IMR-90 (cell line): ENCODE data around the gene METTL1. TPM values are rescaled to one million over a fixed set of nuclear protein-coding genes. Genes with fewer than 3 reads are reported as not detected.
A peak's percentile ranks its signal among the peaks of the same experiment; 100 is the strongest.

Experiments used
- ATAC-seq: fragments of 200-7000 bp; cut with Tn5 transposase; 2 replicates; pipeline ENCODE4 v1.9.1; 2020; ENCODE audit warnings: low read depth, mild to moderate bottlenecking, moderate library complexity
- BruUV-seq: library from RNA; stranded (reverse); fragments of 400-500 nt; replicated peaks from 2 replicates; lab custom pipeline; 2021; lab: Mats Ljungman, UMichigan
- CTCF ChIA-PET: fragments of 300-600 bp; formaldehyde crosslinking; extraction: SDS; loops from one replicate; lab custom pipeline; 2021; ENCODE audit warnings: antibody characterized with exemption; lab: Yijun Ruan, JAX
- POLR2A ChIA-PET: fragments of 300-600 bp; sonication (Branson Sonifier 250); formaldehyde crosslinking; loops from one replicate; lab custom pipeline; 2022; ENCODE audit warnings: antibody characterized with exemption; ENCODE audit not compliant: unreplicated experiment; lab: Charles Lee
- DNase-seq: peaks from one replicate; pipeline ENCODE4 v3.0.0; 2013
- H2AFZ ChIP-seq: replicated peaks from 2 replicates; pipeline ENCODE3; 2013; ENCODE audit warnings: low read length, mild to moderate bottlenecking; ENCODE audit not compliant: poor library complexity
- H2AK5ac ChIP-seq: 2 replicates; pipeline ENCODE4 v1.6.1; 2013; ENCODE audit warnings: low read depth, low read length, inconsistent platforms
- H2AK9ac ChIP-seq: replicated peaks from 2 replicates; pipeline ENCODE3; 2013; ENCODE audit warnings: mild to moderate bottlenecking, low read depth, low read length, moderate library complexity; ENCODE audit not compliant: poor library complexity
- H2BK120ac ChIP-seq: 2 replicates; pipeline ENCODE4 v1.6.1; 2013; ENCODE audit warnings: low read depth, low read length, inconsistent platforms
- H2BK15ac ChIP-seq: 3 replicates; pipeline ENCODE4 v1.6.1; 2013; ENCODE audit warnings: low read depth, low read length, inconsistent platforms
- H2BK20ac ChIP-seq: 2 replicates; pipeline ENCODE4 v1.6.1; 2013; ENCODE audit warnings: low read depth, mild to moderate bottlenecking, inconsistent platforms, low read length, moderate library complexity
- H2BK5ac ChIP-seq: 2 replicates; pipeline ENCODE4 v1.6.1; 2013; ENCODE audit warnings: mild to moderate bottlenecking, low read depth, low read length, inconsistent platforms; ENCODE audit not compliant: poor library complexity, severe bottlenecking
- H3K14ac ChIP-seq: replicated peaks from 2 replicates; pipeline ENCODE4 v1.6.1; 2013; ENCODE audit warnings: low read depth, low read length, inconsistent platforms
- H3K18ac ChIP-seq: 2 replicates; pipeline ENCODE4 v1.6.1; 2013; ENCODE audit warnings: low read depth, low read length, control low read depth
- H3K23ac ChIP-seq: 2 replicates; pipeline ENCODE4 v1.6.1; 2013; ENCODE audit warnings: low read depth, low read length, inconsistent platforms
- H3K27ac ChIP-seq: 2 replicates; pipeline ENCODE4 v1.5.1; 2013; ENCODE audit warnings: mild to moderate bottlenecking, control low read depth, low read length; ENCODE audit not compliant: insufficient read depth
- H3K27me3 ChIP-seq: 2 replicates; pipeline ENCODE4 v1.6.1; 2013; ENCODE audit warnings: low read length; ENCODE audit not compliant: control insufficient read depth, insufficient read depth
- H3K36me3 ChIP-seq: 2 replicates; pipeline ENCODE4 v1.6.1; 2013; ENCODE audit warnings: low read length, mixed read lengths; ENCODE audit not compliant: control insufficient read depth, insufficient read depth
- H3K4ac ChIP-seq: 2 replicates; pipeline ENCODE4 v1.6.1; 2013; ENCODE audit warnings: low read depth, low read length, inconsistent platforms
- H3K4me1 ChIP-seq: 2 replicates; pipeline ENCODE4 v1.6.1; 2013; ENCODE audit warnings: low read length, mixed read lengths; ENCODE audit not compliant: control insufficient read depth, insufficient read depth
- H3K4me2 ChIP-seq: 2 replicates; pipeline ENCODE4 v1.6.1; 2013; ENCODE audit warnings: low read depth, mild to moderate bottlenecking, control low read depth, low read length, moderate library complexity
- H3K4me3 ChIP-seq: 2 replicates; pipeline ENCODE4 v1.5.1; 2013; ENCODE audit warnings: low read depth, mild to moderate bottlenecking, control low read depth, low read length, moderate library complexity; ENCODE audit not compliant: insufficient read depth
- H3K56ac ChIP-seq: 2 replicates; pipeline ENCODE4 v1.6.1; 2013; ENCODE audit warnings: low read length, inconsistent platforms; ENCODE audit not compliant: insufficient read depth; ENCODE audit errors: extremely low read depth
- H3K79me1 ChIP-seq, 2 experiments: 2 replicates each; pipeline ENCODE4 v1.6.1; 2013; ENCODE audit warnings: low read length in 2 of 2, inconsistent platforms in 1 of 2, low read depth in 1 of 2
- H3K9ac ChIP-seq: 2 replicates; pipeline ENCODE4 v1.6.1; 2013; ENCODE audit warnings: low read depth, low read length, control low read depth
- H3K9me1 ChIP-seq: 2 replicates; pipeline ENCODE4 v1.6.1; 2013; ENCODE audit warnings: low read length, inconsistent platforms; ENCODE audit not compliant: insufficient read depth
- H3K9me3 ChIP-seq: 2 replicates; pipeline ENCODE4 v1.6.1; 2013; ENCODE audit warnings: low read length; ENCODE audit not compliant: control insufficient read depth, insufficient read depth
- H4K20me1 ChIP-seq: 2 replicates; pipeline ENCODE4 v1.6.1; 2013; ENCODE audit warnings: low read length, inconsistent platforms; ENCODE audit not compliant: insufficient read depth
- H4K5ac ChIP-seq: 2 replicates; pipeline ENCODE4 v1.6.1; 2013; ENCODE audit warnings: mild to moderate bottlenecking, low read depth, low read length, control low read depth
- H4K8ac ChIP-seq, 2 experiments: 2 replicates each; pipeline ENCODE4 v1.6.1; 2013; ENCODE audit warnings: low read depth in 2 of 2, low read length in 2 of 2, control low read depth in 1 of 2, inconsistent platforms in 1 of 2
- H4K91ac ChIP-seq: 2 replicates; pipeline ENCODE4 v1.6.1; 2013; ENCODE audit warnings: low read depth, low read length, inconsistent platforms; ENCODE audit not compliant: insufficient read depth
- CTCF ChIP-seq: conservative IDR thresholded peaks from 2 replicates; pipeline ENCODE4 v1.5.1; 2012; ENCODE audit warnings: mild to moderate bottlenecking, low read depth, low read length, improper control_type of control experiment
- FOS ChIP-seq: fragments of 150-350 bp; IDR thresholded peaks from 2 replicates; pipeline ENCODE4 v1.6.1; 2016; ENCODE audit warnings: low read depth, low read length
- MXI1 ChIP-seq: IDR thresholded peaks from 2 replicates; pipeline ENCODE4 v1.6.1; 2012; ENCODE audit warnings: low read depth, mild to moderate bottlenecking, low read length, moderate library complexity, borderline replicate concordance
- NFE2L2 ChIP-seq: fragments of 150-350 bp; IDR thresholded peaks from 2 replicates; pipeline ENCODE4 v1.6.1; 2016; ENCODE audit warnings: low read depth, mild to moderate bottlenecking, low read length
- POLR2A ChIP-seq: IDR thresholded peaks from 2 replicates; pipeline ENCODE4 v1.6.1; 2012; ENCODE audit warnings: mild to moderate bottlenecking, low read depth, low read length
- RCOR1 ChIP-seq: IDR thresholded peaks from 2 replicates; pipeline ENCODE4 v1.6.1; 2012; ENCODE audit warnings: mild to moderate bottlenecking, low read length, improper control_type of control experiment; ENCODE audit not compliant: insufficient replicate concordance
- SMC3 ChIP-seq: fragments of 150-350 bp; IDR thresholded peaks from 2 replicates; pipeline ENCODE4 v1.6.1; 2016; ENCODE audit warnings: low read depth, mild to moderate bottlenecking, antibody characterized with exemption, low read length, moderate library complexity
- WGBS, 2 experiments: methylation state at CpG; one replicate each; pipeline versions ENCODE4 v1.1.5 to v1.1.7; 2013; ENCODE audit warnings: missing lambda C conversion rate in 2 of 2; ENCODE audit not compliant: insufficient read length in 1 of 2; ENCODE audit errors: extremely low coverage in 2 of 2; 5-methylcytosine and 5-hydroxymethylcytosine counted together
- dilution Hi-C: fragments of 300-500 bp; cut with HindIII; formaldehyde crosslinking; loops from one replicate; pipeline ENCODE4 v1.14.3; 2018; ENCODE audit warnings: low sequenced_read_pairs; ENCODE audit not compliant: unreplicated experiment
- in situ Hi-C: fragments of 300-500 bp; cut with MboI; formaldehyde crosslinking; loops from 3 replicates; pipeline ENCODE4 v1.14.3; 2019; ENCODE audit warnings: low sequenced_read_pairs, inconsistent platforms, mixed read lengths
- intact Hi-C: fragments of 100-400 bp; cut with micrococcal nuclease; formaldehyde crosslinking; loops from 2 replicates; pipeline ENCODE4 v1.10.0; 2022
- polyA plus RNA-seq, 3 experiments: library from polyadenylated mRNA; depleted of rRNA; stranded (reverse); fragments of >200 nt; gene quantifications; 2 replicates each; pipeline ENCODE4 v1.2.3, GENCODE V29; 2012; ENCODE audit warnings: low replicate concordance in 1 of 3
- total RNA-seq: library from RNA; depleted of rRNA; stranded (reverse); fragments of >200 nt; gene quantifications from 2 replicates; pipeline ENCODE4 v1.2.3, GENCODE V29; 2012
- TF ChIP-seq, protein P1 (sequence below): fragments of 150-350 bp; IDR thresholded peaks from 2 replicates; pipeline ENCODE4 v1.6.1; 2017; ENCODE audit warnings: mild to moderate bottlenecking, antibody characterized with exemption, low read length, low read depth
- TF ChIP-seq, protein P2 (sequence below): fragments of 150-350 bp; IDR thresholded peaks from 2 replicates; pipeline ENCODE4 v1.6.1; 2016; ENCODE audit warnings: low read depth, mild to moderate bottlenecking, low read length, moderate library complexity, borderline replicate concordance

The METTL1 gene
- total and polyA plus RNA-seq, 2 of the 4 experiments (the other 2 are of a cell fraction), result 12.4 to 27.5 TPM

- H2BK120ac ChIP-seq, result no peak overlapping the region
- no peak overlapping the region for H2BK5ac ChIP-seq
- H3K27me3 ChIP-seq, result no peaks in the 10 kb centered on the region; the same call in 1 of the 2 replicates
- H2BK20ac ChIP-seq, result no peak overlapping the region
- no peak overlapping the region for H4K91ac ChIP-seq
- ATAC-seq (no peak), DNase-seq (no peak)
- TF ChIP-seq SMC3 (no peak), FOS (no peak), NFE2L2 (no peak), POLR2A (no peak), MXI1 (no peak), CTCF (no peak), RCOR1 (no peak)
- TF ChIP-seq, protein P1, sequence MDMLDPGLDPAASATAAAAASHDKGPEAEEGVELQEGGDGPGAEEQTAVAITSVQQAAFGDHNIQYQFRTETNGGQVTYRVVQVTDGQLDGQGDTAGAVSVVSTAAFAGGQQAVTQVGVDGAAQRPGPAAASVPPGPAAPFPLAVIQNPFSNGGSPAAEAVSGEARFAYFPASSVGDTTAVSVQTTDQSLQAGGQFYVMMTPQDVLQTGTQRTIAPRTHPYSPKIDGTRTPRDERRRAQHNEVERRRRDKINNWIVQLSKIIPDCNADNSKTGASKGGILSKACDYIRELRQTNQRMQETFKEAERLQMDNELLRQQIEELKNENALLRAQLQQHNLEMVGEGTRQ, result no peak
- TF ChIP-seq, protein P2, sequence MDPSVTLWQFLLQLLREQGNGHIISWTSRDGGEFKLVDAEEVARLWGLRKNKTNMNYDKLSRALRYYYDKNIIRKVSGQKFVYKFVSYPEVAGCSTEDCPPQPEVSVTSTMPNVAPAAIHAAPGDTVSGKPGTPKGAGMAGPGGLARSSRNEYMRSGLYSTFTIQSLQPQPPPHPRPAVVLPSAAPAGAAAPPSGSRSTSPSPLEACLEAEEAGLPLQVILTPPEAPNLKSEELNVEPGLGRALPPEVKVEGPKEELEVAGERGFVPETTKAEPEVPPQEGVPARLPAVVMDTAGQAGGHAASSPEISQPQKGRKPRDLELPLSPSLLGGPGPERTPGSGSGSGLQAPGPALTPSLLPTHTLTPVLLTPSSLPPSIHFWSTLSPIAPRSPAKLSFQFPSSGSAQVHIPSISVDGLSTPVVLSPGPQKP, result no peak
- peaks cover 6% of the 10 kb centered on the region; the same call in 1 of the 2 replicates for H3K9me1 ChIP-seq
- no peak overlapping the region for H3K56ac ChIP-seq
- no peak overlapping the region for H3K4ac ChIP-seq
- H4K20me1 ChIP-seq, result peaks cover 9% of the 10 kb centered on the region; the same call in 1 of the 2 replicates
- BruUV-seq, result no TSS peak
- H3K9me3 ChIP-seq, result no peaks in the 10 kb centered on the region
- intact Hi-C loops, result no loop called here
- ChIA-PET POLR2A (interaction anchor here (1.2 kb wide), 1 partner anchor 19 kb away, joined by 5 read pairs; the partner anchor contains the start of gene TSPAN31), CTCF (interaction anchor here (1.1 to 1.2 kb wide), 2 partner anchors 12 to 31 kb away, joined by 3 to 4 read pairs; partner anchors contain the start of gene OS9)
- H3K27ac ChIP-seq, result no peak overlapping the region
- no peak overlapping the region for H2AK5ac ChIP-seq
- no peak overlapping the region; a peak in 1 of 4 replicates for H4K8ac ChIP-seq
- no peak overlapping the region; the same call in 1 of the 2 replicates for H3K23ac ChIP-seq
- dilution Hi-C loops, result no loop called here
- H3K4me1 ChIP-seq, result 0 out of 2 replicates have a peak, but pooled peaks cover 4% of the 10 kb centered on the region
- H4K5ac ChIP-seq, result no peak overlapping the region
- peaks cover 17% of the 10 kb centered on the region; the same call in 1 of the 2 replicates for H3K36me3 ChIP-seq
- in situ Hi-C loops, result no loop called here
- H3K4me3 ChIP-seq, result no peak overlapping the region
- no peak overlapping the region for H3K9ac ChIP-seq
- no peak overlapping the region for H3K14ac ChIP-seq
- H3K18ac ChIP-seq, result no peak overlapping the region
- WGBS, 2 experiments, result no CpG with 5 or more reads among the region's 11 CpGs
- H2AK9ac ChIP-seq, result no peak overlapping the region
- peaks cover 0 to 17% of the 10 kb centered on the region in 2 experiments; a peak in 1 of 4 replicates for H3K79me1 ChIP-seq
- no peak overlapping the region for H3K4me2 ChIP-seq
- no peak overlapping the region for H2BK15ac ChIP-seq
- H2AFZ ChIP-seq, result peak overlapping the region; percentile 48
Observed at GRCh38 chr12:57724936-57725740, 46.8 kb downstream of the METTL1 start.
